Keratinocyte (primary cell): ENCODE data around the gene TIMM10B. TPM values are rescaled to one million over a fixed set of nuclear protein-coding genes. Genes with fewer than 3 reads are reported as not detected.

ENCODE experiments used
- DNase-seq: peaks from one replicate; pipeline ENCODE4 v3.0.0-alpha.2; 2011; ENCODE audit warnings: low read depth, missing footprints, low spot score
- FAIRE-seq: peaks from 2 replicates; lab custom pipeline; 2011; peaks lifted over from hg19 to GRCh38; lab: Jason Lieb, UNC
- H2AFZ ChIP-seq: 2 replicates; pipeline ENCODE4 v1.6.0; 2012; ENCODE audit warnings: low read length, control low read depth, inconsistent platforms; ENCODE audit not compliant: control insufficient read depth
- H3K27ac ChIP-seq: 2 replicates; pipeline ENCODE4 v1.5.1; 2011; ENCODE audit warnings: low read length; ENCODE audit not compliant: control insufficient read depth, insufficient read depth
- H3K27me3 ChIP-seq: 3 replicates; pipeline ENCODE4 v1.6.0; 2011; ENCODE audit warnings: low read length; ENCODE audit not compliant: control insufficient read depth, insufficient read depth; ENCODE audit errors: extremely low read depth
- H3K36me3 ChIP-seq, 2 experiments: 2 replicates in 1 of 2; 3 replicates in 1 of 2; pipeline ENCODE4 v1.5.1; 2011; ENCODE audit warnings: low read length in 2 of 2, mild to moderate bottlenecking in 1 of 2; ENCODE audit not compliant: control insufficient read depth in 2 of 2, insufficient read depth in 2 of 2; ENCODE audit errors: extremely low read depth in 1 of 2
- H3K4me1 ChIP-seq: 3 replicates; pipeline ENCODE4 v1.5.1; 2011; ENCODE audit warnings: low read length; ENCODE audit not compliant: control insufficient read depth, insufficient read depth; ENCODE audit errors: extremely low read depth
- H3K4me2 ChIP-seq: 3 replicates; pipeline ENCODE4 v1.6.0; 2011; ENCODE audit warnings: low read depth, low read length; ENCODE audit not compliant: control insufficient read depth, insufficient read depth; ENCODE audit errors: extremely low read depth
- H3K4me3 ChIP-seq, 3 experiments: fragments of 200-600 bp in 1 of 3; sonication (generic) in 1 of 3; 2 replicates in 2 of 3; 3 replicates in 1 of 3; pipeline ENCODE4 v1.5.1; 2011 to 2016; ENCODE audit warnings: low read length in 3 of 3, mild to moderate bottlenecking in 3 of 3, control low read depth in 2 of 3, inconsistent platforms in 1 of 3, low read depth in 1 of 3, mixed read lengths in 1 of 3, mixed run types in 1 of 3, moderate library complexity in 1 of 3; ENCODE audit not compliant: control insufficient read depth in 2 of 3, insufficient read depth in 2 of 3; ENCODE audit errors: extremely low read depth in 1 of 3
- H3K79me2 ChIP-seq: 2 replicates; pipeline ENCODE4 v1.6.0; 2012; ENCODE audit warnings: low read length; ENCODE audit not compliant: control insufficient read depth, insufficient read depth
- H3K9ac ChIP-seq: 3 replicates; pipeline ENCODE4 v1.6.0; 2011; ENCODE audit warnings: low read length; ENCODE audit not compliant: control insufficient read depth, insufficient read depth; ENCODE audit errors: extremely low read depth
- H3K9me1 ChIP-seq: 3 replicates; pipeline ENCODE4 v1.6.0; 2011; ENCODE audit warnings: low read length; ENCODE audit not compliant: control insufficient read depth, insufficient read depth; ENCODE audit errors: extremely low read depth
- H3K9me3 ChIP-seq: 2 replicates; pipeline ENCODE4 v1.5.1; 2012; ENCODE audit warnings: low read depth, low read length; ENCODE audit not compliant: control insufficient read depth
- H4K20me1 ChIP-seq: 3 replicates; pipeline ENCODE4 v1.6.0; 2011; ENCODE audit warnings: low read length; ENCODE audit not compliant: control insufficient read depth, insufficient read depth; ENCODE audit errors: extremely low read depth
- CTCF ChIP-seq, 3 experiments: IDR thresholded peaks in 1 of 3; conservative IDR thresholded peaks in 1 of 3; optimal IDR thresholded peaks in 1 of 3; 2 replicates in 2 of 3; 3 replicates in 1 of 3; pipeline versions ENCODE3 to v1.5.1; 2011; ENCODE audit warnings: low read length in 3 of 3, mild to moderate bottlenecking in 3 of 3, moderate library complexity in 2 of 3, control low read depth in 1 of 3, inconsistent platforms in 1 of 3; ENCODE audit not compliant: insufficient read depth in 2 of 3; ENCODE audit errors: extremely low read depth in 1 of 3
- EZH2 ChIP-seq: IDR thresholded peaks from one replicate; pipeline ENCODE4 v1.6.1; 2012; ENCODE audit warnings: inconsistent platforms, mild to moderate bottlenecking, low read length, moderate library complexity
- dilution Hi-C: fragments of 300-500 bp; cut with MboI; formaldehyde crosslinking; loops from one replicate; pipeline ENCODE4 v1.7.0; 2020; ENCODE audit warnings: low sequenced_read_pairs; ENCODE audit not compliant: extremely low pct_ligation_motif_present
- polyA plus RNA-seq, 5 experiments: library from polyadenylated mRNA; depleted of rRNA in 3 of 5; stranded (reverse) in 3 of 5; stranded (forward) in 1 of 5; unstranded in 1 of 5; fragments of >200 nt; gene quantifications; 1 replicate in 1 of 5; 2 replicates in 3 of 5; 3 replicates in 1 of 5; pipeline versions ENCODE4 v1.2.1 to v1.2.3, GENCODE V29; 2011 to 2012; ENCODE audit warnings: missing spikeins in 2 of 5, low read depth in 1 of 5, low replicate concordance in 1 of 5

The TIMM10B gene
- polyA plus RNA-seq, 1 donor (not counting 4 experiments of a cell fraction or from before 2014, with no cell fraction given) = 34.1 TPM

- Histone ChIP-seq H4K20me1 (no peaks in the 10 kb centered on the region), H2AFZ (no peak overlapping the region), H3K9ac (no peak overlapping the region), H3K36me3 (peaks cover 0 to 5% of the 10 kb centered on the region in 2 experiments), H3K27ac (no peak overlapping the region), H3K27me3 (no peaks in the 10 kb centered on the region), H3K4me2 (no peak overlapping the region), H3K4me1 (no peaks in the 10 kb centered on the region), H3K9me1 (no peaks in the 10 kb centered on the region), H3K79me2 (no peaks in the 10 kb centered on the region), H3K4me3 (no peak overlapping the region), H3K9me3 (no peaks in the 10 kb centered on the region)
- FAIRE-seq (no peak), DNase-seq (no peak)
- TF ChIP-seq CTCF (optimal IDR thresholded peaks at IDR 0.05 in 1 of 3, IDR thresholded peaks at IDR 0.05 in 1 of 3, conservative IDR thresholded peaks at IDR 0.05 in 1 of 3; ENCODE audit: extremely low read depth in 1 of 3, insufficient read depth in 2 of 3, low read length in 3 of 3) = peak; percentile 78 to 92 (median 81)
- no peak for TF ChIP-seq EZH2
- dilution Hi-C loops = no loop called here
These were observed 37.9 kb upstream of the TIMM10B start for GRCh38 chr11:6443269-6444003.

GRCh38 chr11:6448574-6448973, 32.7 kb upstream of the TIMM10B start:
- Histone ChIP-seq H3K9me3 (no peaks in the 10 kb centered on the region), H3K9me1 (no peaks in the 10 kb centered on the region), H3K79me2 (no peaks in the 10 kb centered on the region), H3K27ac (no peak overlapping the region), H3K9ac (no peak overlapping the region), H3K4me1 (no peaks in the 10 kb centered on the region), H4K20me1 (no peaks in the 10 kb centered on the region), H3K4me3 (no peak overlapping the region), H3K27me3 (no peaks in the 10 kb centered on the region), H3K36me3 (peaks cover 10 to 15% of the 10 kb centered on the region in 2 experiments), H3K4me2 (no peak overlapping the region), H2AFZ (no peak overlapping the region)
- TF ChIP-seq CTCF (optimal IDR thresholded peaks at IDR 0.05 in 1 of 3, IDR thresholded peaks at IDR 0.05 in 1 of 3, conservative IDR thresholded peaks at IDR 0.05 in 1 of 3; ENCODE audit: extremely low read depth in 1 of 3, insufficient read depth in 2 of 3, low read length in 3 of 3) (no peak), EZH2 (no peak)
- DNase-seq = no peak
- FAIRE-seq = no peak
- dilution Hi-C loops = no loop called here
